ENCODE results near the gene RNASET2. TPM values are rescaled to one million over a fixed set of nuclear protein-coding genes. Genes with fewer than 3 reads are reported as not detected.

The RNASET2 gene
- total RNA-seq, 1 donor from 2014 or later, result 20.3 TPM

DNA sequence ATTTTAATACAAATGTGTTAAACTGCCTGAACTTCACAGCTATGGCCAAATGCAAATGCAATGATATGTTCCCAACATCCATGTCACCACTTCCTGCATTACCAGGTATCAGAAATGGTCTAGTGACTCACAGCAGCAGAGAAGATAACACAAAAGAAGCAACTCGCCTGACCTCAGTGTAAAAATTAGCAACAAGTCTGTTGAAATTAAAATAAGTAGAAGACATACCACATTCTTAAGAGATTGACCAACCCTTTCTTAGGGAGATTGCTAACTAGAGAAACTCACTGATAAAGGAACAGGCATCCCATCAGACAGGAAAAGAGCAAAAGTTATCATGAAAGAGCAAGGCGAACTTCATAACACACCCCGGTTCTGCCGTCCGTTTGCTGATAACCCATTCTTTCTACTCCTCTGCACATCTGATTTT is 45.1 kb downstream of the RNASET2 start:
- Mint-ChIP-seq H3K4me1 (ENCODE audit: unreplicated experiment) (no peaks in the 10 kb centered on the region), H3K36me3 (ENCODE audit: unreplicated experiment) (no peaks in the 10 kb centered on the region), H3K27ac (ENCODE audit: unreplicated experiment) (no peak overlapping the region), H3K4me3 (ENCODE audit: unreplicated experiment) (no peak overlapping the region), H3K9me3 (ENCODE audit: unreplicated experiment) (no peaks in the 10 kb centered on the region), H3K27me3 (ENCODE audit: unreplicated experiment) (no peaks in the 10 kb centered on the region)
- no peak for TF ChIP-seq CTCF (IDR thresholded peaks at IDR 0.05)
- DNase-seq (ENCODE audit: extremely low spot score, unreplicated experiment), result no peak

DNA sequence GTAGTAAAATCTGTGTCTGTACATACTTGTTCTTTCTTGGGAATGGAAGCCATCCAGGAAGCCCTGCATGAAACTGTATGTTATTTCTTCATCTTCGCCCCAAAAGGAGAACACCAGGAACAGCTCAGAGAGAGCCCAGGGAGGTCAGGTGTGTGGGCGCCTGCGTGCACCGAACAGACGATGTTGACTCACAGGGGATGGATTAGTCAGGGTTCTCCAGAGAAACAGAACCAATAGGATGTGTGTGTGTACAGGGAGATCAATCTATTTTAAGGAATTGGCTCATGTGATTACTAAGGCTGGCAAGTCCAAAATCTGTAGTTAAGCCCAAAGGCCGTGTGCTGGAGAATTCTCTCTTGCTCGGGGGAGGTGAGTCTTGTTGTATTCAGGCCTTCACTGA is 45.7 kb downstream of the RNASET2 start:
- H3K9me3 Mint-ChIP-seq (ENCODE audit: unreplicated experiment), result no peaks in the 10 kb centered on the region
- no peak for TF ChIP-seq CTCF (IDR thresholded peaks at IDR 0.05)
- no peak overlapping the region for H3K27ac Mint-ChIP-seq (ENCODE audit: unreplicated experiment)
- no peaks in the 10 kb centered on the region for H3K4me1 Mint-ChIP-seq (ENCODE audit: unreplicated experiment)
- no peak overlapping the region for H3K4me3 Mint-ChIP-seq (ENCODE audit: unreplicated experiment)
- H3K36me3 Mint-ChIP-seq (ENCODE audit: unreplicated experiment), result no peaks in the 10 kb centered on the region
- H3K27me3 Mint-ChIP-seq (ENCODE audit: unreplicated experiment), result no peaks in the 10 kb centered on the region
- peak; percentile 38 for DNase-seq (ENCODE audit: extremely low spot score, unreplicated experiment)

GRCh38 chr6:166908811-166909210 is 47.5 kb downstream of the RNASET2 start:
- no peak overlapping the region for H3K4me3 Mint-ChIP-seq (ENCODE audit: unreplicated experiment)
- DNase-seq (ENCODE audit: extremely low spot score, unreplicated experiment), result peak; percentile 62
- peaks cover 3% of the 10 kb centered on the region for H3K27me3 Mint-ChIP-seq (ENCODE audit: unreplicated experiment)
- H3K27ac Mint-ChIP-seq (ENCODE audit: unreplicated experiment), result no peak overlapping the region
- no peaks in the 10 kb centered on the region for H3K4me1 Mint-ChIP-seq (ENCODE audit: unreplicated experiment)
- H3K9me3 Mint-ChIP-seq (ENCODE audit: unreplicated experiment), result no peaks in the 10 kb centered on the region
- no peak for TF ChIP-seq CTCF (IDR thresholded peaks at IDR 0.05)
- no peaks in the 10 kb centered on the region for H3K36me3 Mint-ChIP-seq (ENCODE audit: unreplicated experiment)

DNA sequence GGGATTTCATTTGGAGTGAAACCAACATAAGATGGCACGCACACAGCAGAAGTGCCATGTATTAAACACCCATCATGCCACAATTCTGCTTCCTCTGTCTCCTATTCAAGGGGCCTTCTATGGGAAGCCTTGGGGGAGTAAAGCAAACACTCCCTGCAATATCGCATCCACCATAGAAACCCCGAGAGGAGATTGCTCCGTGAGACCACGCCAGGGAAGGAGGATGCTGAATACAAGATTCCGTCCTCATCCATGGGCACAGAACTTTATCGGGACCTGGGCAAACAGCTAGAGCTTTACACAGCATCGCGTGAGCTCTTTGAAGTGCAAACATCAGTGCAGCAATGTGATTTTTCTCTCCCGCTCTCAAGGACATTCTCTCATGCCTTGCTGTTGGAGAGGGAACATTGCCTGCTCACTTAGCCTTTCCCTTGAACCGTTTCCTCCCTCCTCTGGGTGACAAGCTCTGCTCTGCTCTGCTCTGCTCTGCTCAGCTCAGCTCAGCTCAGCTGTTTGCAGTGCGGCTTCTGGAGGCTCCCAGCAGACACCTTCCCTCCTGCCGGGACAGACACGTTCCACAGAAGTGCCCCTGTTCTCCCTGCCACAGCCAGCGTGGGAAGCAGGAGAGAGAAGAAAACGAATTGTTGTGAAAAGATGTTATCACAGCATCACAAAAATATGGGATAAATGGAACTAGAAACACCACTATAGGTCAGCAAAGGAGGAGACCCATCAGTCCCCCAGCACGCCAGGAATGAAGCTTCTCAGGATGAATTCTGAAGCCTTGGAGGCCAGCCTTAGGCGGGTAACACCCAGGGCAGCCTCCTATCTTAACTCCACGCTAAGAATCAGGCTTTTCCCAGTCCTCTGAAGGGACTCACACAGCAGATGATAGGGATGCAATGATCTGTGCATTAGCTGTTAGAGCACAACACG is 48.2 kb downstream of the RNASET2 start:
- H3K36me3 Mint-ChIP-seq (ENCODE audit: unreplicated experiment), result no peaks in the 10 kb centered on the region
- H3K27ac Mint-ChIP-seq (ENCODE audit: unreplicated experiment), result no peak overlapping the region
- H3K27me3 Mint-ChIP-seq (ENCODE audit: unreplicated experiment), result peaks cover 3% of the 10 kb centered on the region
- no peak for TF ChIP-seq CTCF (IDR thresholded peaks at IDR 0.05)
- DNase-seq (ENCODE audit: extremely low spot score, unreplicated experiment), result peak; percentile 46
- no peaks in the 10 kb centered on the region for H3K4me1 Mint-ChIP-seq (ENCODE audit: unreplicated experiment)
- H3K9me3 Mint-ChIP-seq (ENCODE audit: unreplicated experiment), result no peaks in the 10 kb centered on the region
- H3K4me3 Mint-ChIP-seq (ENCODE audit: unreplicated experiment), result no peak overlapping the region

GRCh38 chr6:166907373-166907841 is 48.9 kb downstream of the RNASET2 start:
- Mint-ChIP-seq H3K27me3 (ENCODE audit: unreplicated experiment) (peaks cover 3% of the 10 kb centered on the region), H3K27ac (ENCODE audit: unreplicated experiment) (no peak overlapping the region), H3K36me3 (ENCODE audit: unreplicated experiment) (no peaks in the 10 kb centered on the region), H3K9me3 (ENCODE audit: unreplicated experiment) (no peaks in the 10 kb centered on the region), H3K4me3 (ENCODE audit: unreplicated experiment) (no peak overlapping the region), H3K4me1 (ENCODE audit: unreplicated experiment) (no peaks in the 10 kb centered on the region)
- peak; percentile 81 for DNase-seq (ENCODE audit: extremely low spot score, unreplicated experiment)
- TF ChIP-seq CTCF (IDR thresholded peaks at IDR 0.05), result no peak

Data from osteocyte (in vitro differentiated cells).